HepG2 (cell line): ENCODE data around the gene SLC12A5. TPM values are rescaled to one million over a fixed set of nuclear protein-coding genes. Genes with fewer than 3 reads are reported as not detected.

Experiments used
- AHR ChIP-seq: IDR thresholded peaks from 2 replicates; pipeline ENCODE4 v1.6.1; 2018; ENCODE audit warnings: missing genetic modification reagents, missing compliant biosample characterization
- ETV5 ChIP-seq: IDR thresholded peaks from 2 replicates; pipeline ENCODE4 v1.6.1; 2018; ENCODE audit warnings: missing biosample characterization, missing genetic modification reagents, inconsistent platforms, borderline replicate concordance
- IRF9 ChIP-seq: sonication (generic); formaldehyde crosslinking; IDR thresholded peaks from 2 replicates; pipeline ENCODE4 v1.8.0; 2022; ENCODE audit warnings: missing genetic modification reagents, mild to moderate bottlenecking, borderline replicate concordance
- MLXIP ChIP-seq: sonication (generic); formaldehyde crosslinking; IDR thresholded peaks from 2 replicates; pipeline ENCODE4 v1.9.0; 2021; ENCODE audit warnings: missing genetic modification reagents, borderline replicate concordance
- NONO ChIP-seq, 2 experiments: fragments of 450-650 bp in 1 of 2; sonication (generic) in 1 of 2; formaldehyde crosslinking in 1 of 2; IDR thresholded peaks in 1 of 2; conservative IDR thresholded peaks in 1 of 2; 2 replicates each; pipeline versions ENCODE4 v1.6.1 to v1.8.0; 2017 to 2022; ENCODE audit warnings: mild to moderate bottlenecking in 1 of 2, missing genetic modification reagents in 1 of 2, moderate library complexity in 1 of 2
- PRDM10 ChIP-seq: sonication (generic); formaldehyde crosslinking; IDR thresholded peaks from 2 replicates; pipeline ENCODE4 v1.4.0; 2020; ENCODE audit warnings: low read depth, missing genetic modification reagents
- REXO4 ChIP-seq: sonication (generic); formaldehyde crosslinking; IDR thresholded peaks from 2 replicates; pipeline ENCODE4 v1.8.0; 2022; ENCODE audit warnings: missing genetic modification reagents, mild to moderate bottlenecking, borderline replicate concordance
- SAFB2 ChIP-seq: sonication (generic); formaldehyde crosslinking; IDR thresholded peaks from 2 replicates; pipeline ENCODE4 v1.5.1; 2020; ENCODE audit warnings: missing genetic modification reagents, low read depth, mild to moderate bottlenecking, borderline replicate concordance
- TFDP2 ChIP-seq: sonication (generic); formaldehyde crosslinking; IDR thresholded peaks from 2 replicates; pipeline ENCODE4 v1.4.0; 2020; ENCODE audit warnings: missing genetic modification reagents
- ZFP90 ChIP-seq: sonication (generic); formaldehyde crosslinking; IDR thresholded peaks from 2 replicates; pipeline ENCODE4 v1.8.0; 2022; ENCODE audit warnings: missing genetic modification reagents, mild to moderate bottlenecking, inconsistent platforms, borderline replicate concordance
- ZNF17 ChIP-seq: sonication (generic); formaldehyde crosslinking; IDR thresholded peaks from 2 replicates; pipeline ENCODE4 v1.5.0; 2020; ENCODE audit warnings: mild to moderate bottlenecking, missing genetic modification reagents
- ZNF660 ChIP-seq: sonication (generic); formaldehyde crosslinking; IDR thresholded peaks from 2 replicates; pipeline ENCODE4 v1.5.1; 2020; ENCODE audit warnings: mild to moderate bottlenecking, low read depth, missing genetic modification reagents, borderline replicate concordance
- ZNF775 ChIP-seq: sonication (generic); formaldehyde crosslinking; IDR thresholded peaks from 2 replicates; pipeline ENCODE4 v1.4.0; 2020; ENCODE audit warnings: missing genetic modification reagents, mild to moderate bottlenecking, moderate library complexity, borderline replicate concordance
- polyA plus RNA-seq, 8 experiments: library from polyadenylated mRNA; depleted of rRNA in 3 of 8; stranded (reverse) in 7 of 8; unstranded in 1 of 8; fragments of >200 nt; fragmentation: Illumina TruSeq in 4 of 8; extraction: Trizol in 4 of 8; gene quantifications; 2 replicates each; pipeline versions ENCODE4 v1.2.1 to v1.2.3, GENCODE V29; 2011 to 2016; ENCODE audit warnings: low read depth in 4 of 8, missing spikeins in 1 of 8, mixed read lengths in 1 of 8; ENCODE audit not compliant: insufficient read depth in 1 of 8
- total RNA-seq, 5 experiments: library from RNA; depleted of rRNA; stranded (reverse); fragments of >200 nt; fragmentation: Illumina TruSeq; extraction: Trizol; gene quantifications; 2 replicates each; pipeline ENCODE4 v1.2.3, GENCODE V29; 2016; ENCODE audit warnings: low read depth in 1 of 5
- TF ChIP-seq, protein P1 (sequence below): sonication (generic); formaldehyde crosslinking; IDR thresholded peaks from 2 replicates; pipeline ENCODE4 v1.4.0; 2020; ENCODE audit warnings: missing genetic modification reagents
- TF ChIP-seq, protein P2 (sequence below): sonication (generic); formaldehyde crosslinking; IDR thresholded peaks from 2 replicates; pipeline ENCODE4 v1.8.0; 2022; ENCODE audit warnings: mild to moderate bottlenecking, missing genetic modification reagents, moderate library complexity

SLC12A5 gene
- total and polyA plus RNA-seq, 2 of the 13 experiments (the other 11 are each of a cell fraction or from before 2014, with no cell fraction given) = 4.3 to 5.4 TPM

DNA sequence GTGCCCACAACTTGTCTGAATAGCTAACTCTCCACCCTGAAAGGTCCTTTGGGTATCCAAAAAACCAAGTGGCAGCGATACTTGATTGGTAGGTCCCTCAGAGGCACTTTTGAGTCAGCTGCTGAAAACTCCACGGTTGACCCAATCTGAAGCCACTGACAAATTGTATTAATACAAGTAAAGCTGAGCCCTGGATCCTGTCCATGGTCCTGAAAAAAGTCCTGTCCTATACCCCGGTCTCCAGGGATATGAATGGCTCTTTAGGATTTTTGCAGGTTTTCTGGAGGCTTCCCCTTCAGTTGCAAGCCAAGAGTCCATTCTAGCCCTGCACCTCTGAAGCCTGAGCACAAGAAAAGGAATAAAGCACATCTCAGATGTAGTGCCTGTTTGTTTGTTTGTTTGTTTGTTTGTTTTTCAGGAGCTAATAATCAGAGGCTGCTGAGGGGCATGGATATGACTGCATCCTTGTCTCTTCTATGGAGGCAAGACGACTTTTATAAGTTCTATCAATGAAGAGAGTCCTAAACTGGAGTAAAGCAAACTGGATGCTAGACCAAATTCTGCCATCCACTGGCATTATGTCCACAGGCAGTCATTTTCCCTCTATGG lies 1.7 kb upstream of the SLC12A5 start (continued):
- TF ChIP-seq, protein P1, sequence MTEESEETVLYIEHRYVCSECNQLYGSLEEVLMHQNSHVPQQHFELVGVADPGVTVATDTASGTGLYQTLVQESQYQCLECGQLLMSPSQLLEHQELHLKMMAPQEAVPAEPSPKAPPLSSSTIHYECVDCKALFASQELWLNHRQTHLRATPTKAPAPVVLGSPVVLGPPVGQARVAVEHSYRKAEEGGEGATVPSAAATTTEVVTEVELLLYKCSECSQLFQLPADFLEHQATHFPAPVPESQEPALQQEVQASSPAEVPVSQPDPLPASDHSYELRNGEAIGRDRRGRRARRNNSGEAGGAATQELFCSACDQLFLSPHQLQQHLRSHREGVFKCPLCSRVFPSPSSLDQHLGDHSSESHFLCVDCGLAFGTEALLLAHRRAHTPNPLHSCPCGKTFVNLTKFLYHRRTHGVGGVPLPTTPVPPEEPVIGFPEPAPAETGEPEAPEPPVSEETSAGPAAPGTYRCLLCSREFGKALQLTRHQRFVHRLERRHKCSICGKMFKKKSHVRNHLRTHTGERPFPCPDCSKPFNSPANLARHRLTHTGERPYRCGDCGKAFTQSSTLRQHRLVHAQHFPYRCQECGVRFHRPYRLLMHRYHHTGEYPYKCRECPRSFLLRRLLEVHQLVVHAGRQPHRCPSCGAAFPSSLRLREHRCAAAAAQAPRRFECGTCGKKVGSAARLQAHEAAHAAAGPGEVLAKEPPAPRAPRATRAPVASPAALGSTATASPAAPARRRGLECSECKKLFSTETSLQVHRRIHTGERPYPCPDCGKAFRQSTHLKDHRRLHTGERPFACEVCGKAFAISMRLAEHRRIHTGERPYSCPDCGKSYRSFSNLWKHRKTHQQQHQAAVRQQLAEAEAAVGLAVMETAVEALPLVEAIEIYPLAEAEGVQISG = no peak
- TF ChIP-seq ZNF17 (CRISPR knock-in tag) = no peak
- TF ChIP-seq MLXIP (CRISPR knock-in tag) = peak; percentile 90
- TF ChIP-seq PRDM10 = 0 out of 2 replicates have a peak, but pooled peaks have one; percentile 27
- TF ChIP-seq, protein P2, sequence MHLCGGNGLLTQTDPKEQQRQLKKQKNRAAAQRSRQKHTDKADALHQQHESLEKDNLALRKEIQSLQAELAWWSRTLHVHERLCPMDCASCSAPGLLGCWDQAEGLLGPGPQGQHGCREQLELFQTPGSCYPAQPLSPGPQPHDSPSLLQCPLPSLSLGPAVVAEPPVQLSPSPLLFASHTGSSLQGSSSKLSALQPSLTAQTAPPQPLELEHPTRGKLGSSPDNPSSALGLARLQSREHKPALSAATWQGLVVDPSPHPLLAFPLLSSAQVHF (CRISPR knock-in tag) = no peak
- TF ChIP-seq SAFB2 = no peak
- no peak for TF ChIP-seq ETV5 (CRISPR knock-in tag)
- no peak for TF ChIP-seq TFDP2 (CRISPR knock-in tag)
- TF ChIP-seq ZNF775 (CRISPR knock-in tag) = no peak
- peak; percentile 41; the same call in 1 of the 2 replicates for TF ChIP-seq ZFP90 (CRISPR knock-in tag)
- TF ChIP-seq ZNF660 (CRISPR knock-in tag) = no peak
- no peak for TF ChIP-seq REXO4
- no peak for TF ChIP-seq IRF9 (CRISPR knock-in tag)
- no peak for TF ChIP-seq NONO (IDR thresholded peaks at IDR 0.05)
- no peak for TF ChIP-seq NONO (CRISPR knock-in tag; conservative IDR thresholded peaks at IDR 0.05)
- TF ChIP-seq AHR = no peak
